ENCODE data around the gene MISP.

The MISP gene

DNA sequence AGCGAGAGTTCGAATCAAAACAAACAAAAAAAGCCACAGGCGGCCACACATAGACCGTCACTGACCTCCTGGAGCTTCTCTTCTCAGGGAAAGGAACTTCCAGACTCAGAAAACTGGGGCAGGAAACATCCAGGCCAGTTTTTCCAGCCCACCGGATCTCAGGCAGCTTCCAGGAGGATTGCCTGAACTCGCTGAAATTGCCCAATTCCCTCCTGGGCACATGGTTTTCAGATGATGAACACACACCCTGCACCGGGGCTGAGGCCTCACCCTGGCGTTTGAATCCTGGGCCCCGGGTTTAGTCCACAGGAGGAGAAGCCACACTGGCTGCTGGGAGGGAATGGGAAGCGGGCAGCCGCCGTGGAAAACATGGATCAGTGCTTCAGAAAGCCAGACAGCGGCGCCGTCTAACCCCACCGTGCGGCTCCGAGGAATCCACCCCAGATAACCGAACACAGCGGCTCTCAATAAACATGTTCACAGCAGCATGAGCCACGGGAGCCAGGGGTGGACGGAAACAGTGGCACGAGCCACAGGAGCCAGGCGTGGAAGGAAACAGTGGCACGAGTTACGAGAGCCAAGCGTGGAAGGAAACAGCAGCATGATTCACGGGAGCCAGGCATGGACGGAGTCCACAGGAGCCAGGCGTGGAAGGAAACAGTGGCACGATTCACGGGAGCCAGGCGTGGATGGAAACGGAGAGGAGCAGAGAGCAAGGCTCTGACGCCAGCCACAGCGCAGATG is 28.2 kb downstream of the MISP start:
- DNase-seq: no peak

- DNase-seq: no peak
Observed at GRCh38 chr19:780935-781334, 30.0 kb downstream of the MISP start.

- no peak for DNase-seq
Observed at GRCh38 chr19:781800-782184, 30.9 kb downstream of the MISP start.

DNA sequence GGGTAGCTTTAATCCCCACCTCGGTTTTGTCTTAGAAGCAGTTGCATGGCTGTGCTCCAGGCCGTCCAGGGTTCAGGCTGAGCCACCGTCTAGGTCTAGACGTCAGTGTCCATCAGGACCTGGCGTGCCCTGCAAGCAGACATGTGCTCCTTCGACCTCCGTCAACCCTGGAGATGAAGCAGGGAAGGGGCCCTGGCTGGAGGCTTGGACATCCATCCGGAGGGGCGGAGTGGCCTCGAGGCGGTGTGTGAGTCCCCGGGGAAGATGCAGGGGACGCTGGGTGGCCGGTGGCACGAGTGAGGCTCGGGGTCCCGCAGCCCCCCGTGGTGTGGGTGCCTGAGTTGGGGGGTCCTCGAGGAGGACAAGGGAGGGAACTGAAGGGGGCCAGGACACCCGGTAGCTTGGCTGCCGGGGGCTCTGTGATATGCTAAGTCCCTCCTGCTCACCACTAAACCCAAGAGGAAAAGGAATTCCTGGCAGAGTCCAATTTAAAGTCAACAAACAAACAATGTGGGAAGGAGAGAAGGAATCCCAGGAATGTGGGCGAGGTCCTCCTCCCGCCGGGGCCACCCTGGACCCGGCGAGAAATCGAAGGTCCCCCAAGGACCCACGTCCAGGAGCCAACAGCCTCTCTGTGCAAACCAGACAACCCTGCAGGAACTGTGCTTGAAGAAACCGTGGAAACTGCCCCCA is 31.4 kb downstream of the MISP start:
- DNase-seq: no peak

- no peak for DNase-seq
Observed at GRCh38 chr19:782878-783668, 32.2 kb downstream of the MISP start.

- no peak for DNase-seq
Observed at GRCh38 chr19:784541-784940, 33.6 kb downstream of the MISP start.

DNA sequence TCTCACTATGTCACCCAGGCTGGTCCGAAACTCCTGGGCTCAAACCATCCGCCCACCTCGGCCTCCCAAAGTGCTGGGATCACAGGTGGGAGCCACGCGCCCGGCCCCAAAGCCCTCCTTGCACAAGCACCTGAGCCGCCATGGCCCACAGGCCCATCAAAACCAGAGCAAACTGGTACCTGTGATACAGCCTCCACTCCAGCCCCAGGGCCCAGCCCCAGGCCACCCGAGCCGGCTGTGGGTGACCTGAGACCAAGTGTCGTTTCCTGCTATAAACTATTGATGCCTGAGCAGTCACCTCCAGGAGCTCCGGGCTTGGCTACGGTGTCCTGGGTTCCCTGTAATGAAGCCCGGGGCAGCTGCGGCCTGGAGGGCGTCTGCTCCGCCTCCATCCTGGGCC is 36.6 kb downstream of the MISP start:
- no peak for DNase-seq

DNA sequence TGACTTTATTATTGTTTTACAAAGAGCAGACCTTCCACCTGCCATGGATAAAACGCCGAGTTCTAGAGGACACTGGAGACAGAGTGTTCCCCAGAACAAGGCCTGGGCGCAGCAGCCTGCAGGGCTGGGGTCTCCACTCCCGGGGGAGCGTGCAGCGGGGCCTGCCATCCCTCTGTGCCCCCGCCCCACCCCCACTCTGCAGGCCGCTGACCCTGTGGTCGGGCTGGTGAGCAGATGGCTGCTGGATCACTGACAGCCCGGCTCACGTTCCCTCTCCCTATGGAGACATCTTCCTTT is 37.7 kb downstream of the MISP start:
- no peak for DNase-seq

DNA sequence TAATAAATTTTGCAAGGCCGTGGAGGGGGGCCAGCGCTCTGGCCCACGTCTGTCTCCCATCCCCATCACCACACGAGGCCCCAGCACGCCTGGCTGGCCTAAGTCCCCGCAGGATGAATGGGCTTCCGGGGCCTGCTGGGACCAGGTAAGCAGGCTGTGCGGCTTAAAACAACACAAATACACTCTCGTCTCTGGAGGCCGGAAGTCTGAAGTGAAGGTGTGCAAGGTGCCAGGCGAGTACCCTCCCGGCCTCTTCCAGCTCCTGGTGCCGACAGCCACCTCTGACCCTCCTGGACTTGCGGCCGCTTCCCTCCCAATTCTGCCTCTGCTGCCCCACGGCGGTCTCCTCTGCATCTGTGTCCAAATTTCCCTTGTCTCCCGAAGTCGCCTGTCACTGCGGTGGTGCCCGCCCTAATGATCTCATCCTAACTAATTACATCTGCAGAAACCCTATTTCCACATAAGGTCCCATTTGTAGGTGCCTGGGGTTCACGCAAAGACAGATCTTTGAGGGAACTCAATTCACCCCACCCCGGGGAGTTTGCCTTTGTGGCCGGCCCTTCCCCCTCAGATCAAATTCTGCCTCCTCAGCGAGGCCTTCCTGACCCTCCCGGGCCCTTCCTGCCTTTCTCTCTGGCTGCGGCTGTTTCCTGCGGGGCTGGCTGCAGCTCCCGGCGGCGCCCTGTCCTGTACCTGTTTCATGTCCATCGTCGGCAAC is 38.2 kb downstream of the MISP start:
- DNase-seq: no peak

GRCh38 chr19:789701-790060 is 38.8 kb downstream of the MISP start:
- DNase-seq: no peak

DNA sequence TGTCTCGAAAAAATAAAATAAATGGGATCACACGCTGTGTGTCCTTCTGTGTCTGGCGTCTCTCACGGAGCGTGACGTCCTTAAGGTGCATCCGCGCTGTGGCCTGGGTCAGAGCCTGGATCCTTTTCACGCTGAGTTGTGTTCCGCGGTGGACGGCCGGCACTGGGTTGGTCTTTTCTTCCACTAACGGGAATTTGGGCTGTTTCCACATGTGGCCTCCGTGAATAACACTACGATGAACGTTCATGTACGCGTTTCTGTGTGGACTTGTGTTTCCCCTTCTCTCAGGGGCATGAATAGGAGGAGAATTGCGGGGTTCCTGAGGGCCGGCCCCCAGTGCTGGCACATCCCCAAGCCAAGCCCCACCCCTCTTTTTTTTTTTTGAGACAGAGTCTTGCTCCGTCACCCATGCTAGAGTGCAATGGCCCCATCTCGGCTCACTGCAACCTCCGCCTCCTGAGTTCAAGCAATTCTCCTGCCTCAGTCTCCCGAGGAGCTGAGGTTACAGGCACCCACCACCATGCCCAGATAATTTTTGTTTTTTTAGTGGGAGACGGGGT is 40.2 kb downstream of the MISP start:
- no peak for DNase-seq

GRCh38 chr19:791567-792305 is 40.8 kb downstream of the MISP start:
- DNase-seq: no peak

DNA sequence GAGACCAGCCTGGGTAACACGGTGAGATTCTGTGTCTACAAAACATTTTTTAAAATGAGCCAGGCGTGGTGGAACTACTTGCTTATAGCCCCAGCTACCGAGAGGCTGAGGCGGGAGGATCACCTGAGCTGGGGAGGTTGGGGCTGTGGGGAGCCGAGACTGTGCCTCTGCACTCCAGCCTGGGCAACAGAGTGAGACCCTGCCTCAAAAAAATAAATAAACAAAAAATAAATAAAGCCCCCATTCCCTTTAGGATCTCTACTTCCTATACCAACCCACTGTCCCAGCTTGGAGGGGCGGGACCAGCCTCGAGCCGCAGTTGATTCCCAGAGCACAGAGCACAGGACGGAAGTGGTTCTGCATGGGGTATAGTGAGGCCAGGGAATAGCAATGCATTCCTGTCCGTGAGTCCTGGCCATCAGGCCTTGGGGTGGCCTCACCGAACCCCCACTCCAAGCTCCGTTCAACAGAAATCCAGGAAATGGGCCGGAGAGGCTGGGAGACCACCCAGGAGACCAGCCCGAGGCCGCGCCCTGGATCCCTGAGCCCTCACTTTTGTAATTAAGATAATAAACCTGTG is 41.5 kb downstream of the MISP start:
- no peak for DNase-seq

DNA sequence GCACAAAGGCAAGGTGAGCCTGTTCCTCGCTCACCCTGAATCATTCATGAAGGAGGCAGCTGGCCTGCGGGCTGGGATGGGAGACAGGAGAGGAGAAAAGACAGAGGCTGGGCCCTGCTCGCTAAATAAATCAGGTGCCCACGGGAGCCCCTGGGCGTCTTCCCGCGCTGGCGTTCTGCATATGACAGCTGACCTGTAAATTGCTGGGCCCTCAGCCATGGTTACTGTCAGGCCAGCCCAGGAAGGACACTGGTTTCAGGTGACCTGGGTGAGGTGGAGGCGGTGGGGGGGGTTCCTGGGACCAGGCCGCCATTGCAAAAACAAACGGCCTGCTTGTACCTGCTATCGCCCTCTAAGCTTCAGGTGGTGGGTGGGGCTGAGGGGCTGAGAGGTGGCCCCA is 42.9 kb downstream of the MISP start:
- no peak for DNase-seq

GRCh38 chr19:795073-795611 is 44.2 kb downstream of the MISP start:
- no peak for DNase-seq

GRCh38 chr19:795691-796581 is 45.0 kb downstream of the MISP start:
- DNase-seq: no peak

DNA sequence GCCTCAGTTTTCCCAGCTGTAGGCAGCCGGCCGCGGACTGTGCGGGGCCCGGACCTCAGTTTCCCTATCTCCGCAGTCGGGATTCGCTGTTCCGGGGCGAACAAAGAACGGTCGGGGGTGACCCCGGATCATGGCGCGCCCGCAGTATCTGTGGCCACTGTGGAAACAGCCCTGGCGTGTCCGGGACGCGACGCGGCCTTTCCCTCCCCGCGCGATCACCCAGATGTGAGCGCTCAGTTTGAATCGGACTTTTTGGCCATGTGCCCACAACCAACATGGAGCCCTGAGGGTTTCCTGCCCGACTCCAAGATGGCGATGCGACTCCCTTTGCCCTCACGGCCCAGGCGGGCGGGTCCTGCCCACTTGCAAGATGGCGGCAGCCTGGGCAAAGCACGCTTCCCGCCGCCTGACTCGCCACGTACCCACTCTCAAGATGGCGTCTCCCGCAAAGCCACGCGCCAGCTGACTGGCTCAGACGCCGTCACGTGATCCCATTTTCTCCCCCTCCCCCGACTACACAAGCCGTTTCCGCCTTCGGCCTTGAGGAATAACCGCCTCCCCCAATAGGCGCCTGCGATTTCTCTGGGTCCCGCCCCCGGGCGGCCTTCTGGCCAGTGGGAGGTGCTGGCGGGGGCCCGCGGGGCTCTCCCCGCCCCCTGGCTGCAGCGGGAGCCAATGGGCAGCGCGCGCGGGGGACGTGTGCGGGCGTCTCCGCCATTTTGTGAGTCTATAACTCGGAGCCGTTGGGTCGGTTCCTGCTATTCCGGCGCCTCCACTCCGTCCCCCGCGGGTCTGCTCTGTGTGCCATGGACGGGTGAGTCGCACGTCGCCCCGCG is 46.0 kb downstream of the MISP start, which contains the start of gene PTBP1:
Gene PTBP1, plus strand, starts transcription at position 761 of the 836 bp plus-strand sequence. Its CDS starts 46 bp downstream, at position 807.
- DNase-seq: peak; percentile 100

DNA sequence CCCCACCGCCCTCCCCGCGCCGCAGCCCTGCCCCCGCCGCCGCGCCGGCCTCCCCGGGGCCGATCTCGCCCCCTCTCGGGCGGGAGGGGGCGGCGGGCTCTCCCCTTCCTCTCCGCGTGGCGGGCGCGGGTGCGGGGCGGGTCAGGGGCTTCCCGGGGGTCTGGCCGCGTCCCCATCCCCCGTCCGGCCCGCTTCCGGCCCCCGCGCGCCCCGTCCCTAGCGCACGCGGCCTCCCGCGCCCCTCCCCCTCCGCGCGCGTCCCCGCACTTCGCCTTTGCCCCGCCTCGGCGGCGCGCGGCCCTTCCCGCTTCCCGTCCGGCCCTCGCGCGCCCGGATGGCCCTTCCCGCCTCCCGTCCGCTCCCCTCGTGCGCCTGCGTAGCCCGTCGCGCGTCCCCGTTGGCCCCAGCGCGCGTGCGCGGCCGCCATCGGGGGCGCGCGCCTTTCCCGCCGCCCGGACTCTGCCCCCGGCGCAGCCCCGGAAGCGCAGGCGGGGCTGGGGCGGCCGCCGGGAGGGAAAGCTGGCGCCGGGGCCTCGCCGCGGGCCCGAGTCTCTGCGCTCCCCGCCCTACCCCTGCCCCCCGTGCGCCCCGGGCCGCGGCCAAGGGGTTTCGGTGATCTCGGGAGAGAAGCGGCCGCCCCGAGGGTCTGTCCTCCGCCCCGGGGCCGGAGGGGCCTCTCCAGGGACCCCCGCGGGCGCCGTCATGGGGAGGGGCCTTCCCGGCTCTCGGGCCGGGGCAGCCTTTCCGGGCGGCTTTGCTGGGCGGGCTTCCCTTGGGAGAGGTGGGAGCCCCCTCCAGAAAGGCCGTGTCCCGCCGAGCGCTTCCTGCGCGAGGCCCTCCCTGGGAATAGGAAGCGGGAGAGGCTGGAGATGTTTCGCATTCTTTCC is 46.9 kb downstream of the MISP start:
- DNase-seq: peak; percentile 93

Measured in stimulated activated CD4-positive, alpha-beta T cell treated with anti-CD3 and anti-CD28 coated beads, Interleukin-15, amount 100 ng/mL, for 24 hours (primary cell).